ENCODE data around the gene CRISP2.
"Not testable (repeated sequence)": the region's sequence is repeated elsewhere in the genome, so short reads cannot be mapped to it uniquely, and the experiment has no call there.

CRISP2 gene

GRCh38 chr6:49730251-49730650 lies 16.9 kb upstream of the CRISP2 start:
- H3K4me3 ChIP-seq (ENCODE audit: low read length) = no peak overlapping the region
- TF ChIP-seq CTCF (conservative IDR thresholded peaks at IDR 0.05; ENCODE audit: low read depth, low read length) = no peak
- DNase-seq (ENCODE audit: low read depth) = no peak

GRCh38 chr6:49723917-49724316 lies 10.6 kb upstream of the CRISP2 start:
- not testable (repeated sequence) for DNase-seq (ENCODE audit: low read depth); H3K4me3 ChIP-seq (ENCODE audit: low read length)

- no peak for DNase-seq (ENCODE audit: low read depth)
- H3K4me3 ChIP-seq (ENCODE audit: low read length) = no peak overlapping the region
- no peak for TF ChIP-seq CTCF (conservative IDR thresholded peaks at IDR 0.05; ENCODE audit: low read depth, low read length)
Measured at GRCh38 chr6:49721297-49721696, 8.0 kb upstream of the CRISP2 start.

GRCh38 chr6:49720372-49720771 lies 7.0 kb upstream of the CRISP2 start:
- TF ChIP-seq CTCF (conservative IDR thresholded peaks at IDR 0.05; ENCODE audit: low read depth, low read length) = no peak

GRCh38 chr6:49698478-49698877 lies 14.9 kb downstream of the CRISP2 start:
- DNase-seq (ENCODE audit: low read depth) = no peak
- no peak overlapping the region for H3K4me3 ChIP-seq (ENCODE audit: low read length)
- no peak for TF ChIP-seq CTCF (conservative IDR thresholded peaks at IDR 0.05; ENCODE audit: low read depth, low read length)

More at GRCh38 chr6:49720372-49720771, 7.0 kb upstream of the CRISP2 start:
- H3K4me3 ChIP-seq (ENCODE audit: low read length) = no peak overlapping the region
- DNase-seq (ENCODE audit: low read depth) = no peak

- H3K4me3 ChIP-seq (ENCODE audit: low read length) = no peak overlapping the region
- no peak for DNase-seq (ENCODE audit: low read depth)
- TF ChIP-seq CTCF (conservative IDR thresholded peaks at IDR 0.05; ENCODE audit: low read depth, low read length) = no peak
Measured at GRCh38 chr6:49693512-49693911, 19.8 kb downstream of the CRISP2 start.

GRCh38 chr6:49692534-49692933 lies 20.8 kb downstream of the CRISP2 start:
- no peak overlapping the region for H3K4me3 ChIP-seq (ENCODE audit: low read length)
- DNase-seq (ENCODE audit: low read depth) = no peak
- TF ChIP-seq CTCF (conservative IDR thresholded peaks at IDR 0.05; ENCODE audit: low read depth, low read length) = no peak
